GM19324 (cell line): Measurements from ENCODE around the gene IGSF9.

ENCODE experiments used
- ATAC-seq: cut with Tn5 transposase; IDR thresholded peaks from one replicate; pipeline ENCODE4 v1.9.1; 2021; ENCODE audit warnings: mild to moderate bottlenecking, moderate library complexity; ENCODE audit not compliant: unreplicated experiment, low FRiP score

IGSF9 gene

GRCh38 chr1:159945483-159946241 lies at the start of gene IGSF9:
TSS of gene IGSF9 (minus strand) at chr1:159945613. CDS start at chr1:159943454, 2,159 bp downstream.
- peak; percentile 47 for ATAC-seq

GRCh38 chr1:159994896-159995295 lies 49.5 kb upstream of the IGSF9 start:
- ATAC-seq, result no peak

GRCh38 chr1:159993911-159994310 lies 48.5 kb upstream of the IGSF9 start:
- ATAC-seq, result no peak

GRCh38 chr1:159992161-159992560 lies 46.7 kb upstream of the IGSF9 start:
- ATAC-seq, result no peak

GRCh38 chr1:159991513-159991912 lies 46.1 kb upstream of the IGSF9 start:
- no peak for ATAC-seq

- no peak for ATAC-seq
These were observed 44.6 kb upstream of the IGSF9 start for GRCh38 chr1:159990005-159990404.

GRCh38 chr1:159989581-159989980 lies 44.2 kb upstream of the IGSF9 start:
- ATAC-seq, result no peak

- ATAC-seq, result no peak
These were observed 42.6 kb upstream of the IGSF9 start for GRCh38 chr1:159988006-159988405.

- ATAC-seq, result no peak
These were observed 41.8 kb upstream of the IGSF9 start for GRCh38 chr1:159987186-159987585.

GRCh38 chr1:159986531-159986930 lies 41.1 kb upstream of the IGSF9 start:
- no peak for ATAC-seq

- ATAC-seq, result no peak
These were observed 40.7 kb upstream of the IGSF9 start for GRCh38 chr1:159986093-159986492.

GRCh38 chr1:159985473-159985872 lies 40.1 kb upstream of the IGSF9 start:
- ATAC-seq, result no peak

- no peak for ATAC-seq
These were observed 38.3 kb upstream of the IGSF9 start for GRCh38 chr1:159983681-159984080.

- ATAC-seq, result no peak
These were observed 36.9 kb upstream of the IGSF9 start for GRCh38 chr1:159982280-159982679.

GRCh38 chr1:159981351-159982055 lies 36.1 kb upstream of the IGSF9 start:
- ATAC-seq, result no peak

- no peak for ATAC-seq
These were observed 35.4 kb upstream of the IGSF9 start for GRCh38 chr1:159980786-159981185.

GRCh38 chr1:159980076-159980475 lies 34.7 kb upstream of the IGSF9 start:
- ATAC-seq, result no peak

GRCh38 chr1:159979257-159979656 lies 33.8 kb upstream of the IGSF9 start:
- ATAC-seq, result no peak

- no peak for ATAC-seq
These were observed 32.6 kb upstream of the IGSF9 start for GRCh38 chr1:159978107-159978398.

- ATAC-seq, result no peak
These were observed 32.1 kb upstream of the IGSF9 start for GRCh38 chr1:159977364-159978106.

GRCh38 chr1:159974350-159974965 lies 29.0 kb upstream of the IGSF9 start:
- no peak for ATAC-seq
